CD14-positive monocyte (primary cell): ENCODE results near the gene METTL24. TPM values are rescaled to one million over a fixed set of nuclear protein-coding genes. Genes with fewer than 3 reads are reported as not detected.

ENCODE experiments used
- DNase-seq, 3 donors: peaks; one replicate each; pipeline ENCODE4 v3.0.0-alpha.2; 2011 to 2022
- H2AFZ ChIP-seq: 2 replicates; pipeline ENCODE4 v1.6.0; 2012; ENCODE audit warnings: mild to moderate bottlenecking, low read depth, low read length, inconsistent platforms; ENCODE audit not compliant: insufficient read depth, poor library complexity, severe bottlenecking
- H3K27ac ChIP-seq, 2 donors: 1 replicate in 1 of 2; 2 replicates in 1 of 2; pipeline ENCODE4 v1.5.1; 2012 to 2013; ENCODE audit warnings: low read length in 2 of 2, control low read depth in 1 of 2, inconsistent platforms in 1 of 2, low read depth in 1 of 2, mild to moderate bottlenecking in 1 of 2
- H3K27me3 ChIP-seq, 2 donors: one replicate each; pipeline versions ENCODE4 v1.6.0 to v1.6.1; 2011 to 2013; ENCODE audit warnings: low read length in 2 of 2; ENCODE audit not compliant: control insufficient read depth in 2 of 2, insufficient read depth in 2 of 2
- H3K36me3 ChIP-seq, 2 donors: replicated peaks in 1 of 2; 1 replicate in 1 of 2; 2 replicates in 1 of 2; pipeline versions ENCODE4 v1.5.1 to v1.6.1; 2012 to 2013; ENCODE audit warnings: low read length in 2 of 2, control low read depth in 1 of 2, inconsistent platforms in 1 of 2, mild to moderate bottlenecking in 1 of 2; ENCODE audit not compliant: insufficient read depth in 2 of 2, control insufficient read depth in 1 of 2
- H3K4me1 ChIP-seq, 2 donors: 1 replicate in 1 of 2; 2 replicates in 1 of 2; pipeline versions ENCODE4 v1.5.1 to v1.6.1; 2012 to 2013; ENCODE audit warnings: low read length in 2 of 2, control low read depth in 1 of 2, inconsistent platforms in 1 of 2, mild to moderate bottlenecking in 1 of 2, moderate library complexity in 1 of 2; ENCODE audit not compliant: insufficient read depth in 2 of 2, control insufficient read depth in 1 of 2
- H3K4me2 ChIP-seq: replicated peaks from 2 replicates; pipeline ENCODE3; 2012; ENCODE audit warnings: low read length, moderate library complexity, mild to moderate bottlenecking; ENCODE audit not compliant: poor library complexity, severe bottlenecking; ENCODE audit errors: extremely low read depth
- H3K4me3 ChIP-seq, 3 experiments: fragments of 200-600 bp in 1 of 3; sonication (generic) in 1 of 3; replicated peaks in 1 of 3; 1 replicate in 2 of 3; 2 replicates in 1 of 3; pipeline ENCODE4 v1.5.1; 2011 to 2013; ENCODE audit warnings: low read length in 3 of 3, mild to moderate bottlenecking in 3 of 3, control low read depth in 2 of 3, low read depth in 2 of 3, inconsistent platforms in 1 of 3, moderate library complexity in 1 of 3
- H3K79me2 ChIP-seq: 2 replicates; pipeline ENCODE4 v1.6.0; 2012; ENCODE audit warnings: mild to moderate bottlenecking, control low read depth, inconsistent platforms, low read length, moderate library complexity; ENCODE audit not compliant: insufficient read depth
- H3K9ac ChIP-seq: 2 replicates; pipeline ENCODE4 v1.6.0; 2017; ENCODE audit warnings: low read length, mild to moderate bottlenecking; ENCODE audit not compliant: insufficient read depth, poor library complexity, severe bottlenecking
- H3K9me3 ChIP-seq, 2 donors: replicated peaks in 1 of 2; 1 replicate in 1 of 2; 2 replicates in 1 of 2; pipeline versions ENCODE4 v1.5.1 to v1.6.1; 2012 to 2013; ENCODE audit warnings: low read length in 2 of 2, control low read depth in 1 of 2; ENCODE audit not compliant: control insufficient read depth in 1 of 2, insufficient read depth in 1 of 2
- H4K20me1 ChIP-seq: 2 replicates; pipeline ENCODE4 v1.6.0; 2012; ENCODE audit warnings: mild to moderate bottlenecking, low read length, control low read depth, moderate library complexity; ENCODE audit not compliant: insufficient read depth
- H3K27ac Mint-ChIP-seq, 7 donors: one replicate each; pipeline ENCODE4 v1.8.0; 2020; ENCODE audit warnings: mild to moderate bottlenecking in 7 of 7, mixed read lengths in 7 of 7, moderate library complexity in 6 of 7, inconsistent platforms in 2 of 7
- H3K27me3 Mint-ChIP-seq, 3 donors: one replicate each; pipeline ENCODE4 v1.8.0; 2021 to 2022; ENCODE audit warnings: low read depth in 3 of 3, mild to moderate bottlenecking in 3 of 3, mixed read lengths in 3 of 3, moderate library complexity in 3 of 3, inconsistent platforms in 1 of 3
- H3K36me3 Mint-ChIP-seq, 2 donors: one replicate each; pipeline ENCODE4 v1.8.0; 2020; ENCODE audit warnings: mixed read lengths in 2 of 2, inconsistent platforms in 1 of 2, mild to moderate bottlenecking in 1 of 2
- H3K4me1 Mint-ChIP-seq: one replicate; pipeline ENCODE4 v1.8.0; 2020; ENCODE audit warnings: mild to moderate bottlenecking, mixed read lengths
- H3K4me3 Mint-ChIP-seq, 2 donors: one replicate each; pipeline ENCODE4 v1.8.0; 2020; ENCODE audit warnings: mild to moderate bottlenecking in 2 of 2, mixed read lengths in 2 of 2, moderate library complexity in 1 of 2
- H3K9me3 Mint-ChIP-seq, 7 donors: one replicate each; pipeline ENCODE4 v1.8.0; 2020 to 2022; ENCODE audit warnings: mixed read lengths in 7 of 7, mild to moderate bottlenecking in 6 of 7, moderate library complexity in 6 of 7, inconsistent platforms in 2 of 7
- CTCF ChIP-seq: fragments of 200-600 bp; IDR thresholded peaks from one replicate; pipeline ENCODE4 v1.8.0; 2022; ENCODE audit warnings: antibody characterized with exemption, mild to moderate bottlenecking
- WGBS: methylation state at CpG from one replicate; pipeline ENCODE4 v1.1.5; 2013; ENCODE audit warnings: missing lambda C conversion rate; ENCODE audit not compliant: insufficient coverage; 5-methylcytosine and 5-hydroxymethylcytosine counted together
- intact Hi-C, 2 donors: fragments of 100-400 bp; cut with micrococcal nuclease; formaldehyde crosslinking; loops; one replicate each; pipeline versions ENCODE4 v1.15.0 to v1.15.1; 2023
- polyA plus RNA-seq, 3 donors: library from polyadenylated mRNA; depleted of rRNA in 1 of 3; unstranded in 2 of 3; stranded (reverse) in 1 of 3; fragments of 300-500 nt in 2 of 3; fragments of >200 nt in 1 of 3; fragmentation: Illumina TruSeq in 2 of 3; gene quantifications; 1 replicate in 2 of 3; 2 replicates in 1 of 3; pipeline ENCODE4 v1.2.3, GENCODE V29; 2012 to 2021

METTL24 gene
- polyA plus RNA-seq, 3 donors: not detected

- no peak for TF ChIP-seq CTCF
- no peak overlapping the region for H3K4me2 ChIP-seq
- H3K79me2 ChIP-seq: no peaks in the 10 kb centered on the region
- no peaks in the 10 kb centered on the region for H4K20me1 ChIP-seq
- no CpG with 5 or more reads among the region's 3 CpGs for WGBS
- H3K27me3 ChIP-seq: peaks cover 24% of the 10 kb centered on the region in 2 donors
- H3K4me1 ChIP-seq: no peaks in the 10 kb centered on the region
- no peaks in the 10 kb centered on the region for H3K36me3 ChIP-seq
- peaks cover 21 to 27% (median 27%) of the 10 kb centered on the region in 3 donors for H3K27me3 Mint-ChIP-seq
- no peak overlapping the region for H3K27ac Mint-ChIP-seq
- H2AFZ ChIP-seq: no peak overlapping the region
- peaks cover 0 to 6% (median 4%) of the 10 kb centered on the region in 7 donors for H3K9me3 Mint-ChIP-seq
- H3K9me3 ChIP-seq: peaks cover 0 to 5% of the 10 kb centered on the region in 2 donors
- no peak overlapping the region for H3K4me3 Mint-ChIP-seq
- intact Hi-C loops: no loop called here
- H3K36me3 Mint-ChIP-seq: peaks cover 0 to 3% of the 10 kb centered on the region in 2 donors
- no peak overlapping the region for H3K4me3 ChIP-seq
- no peak overlapping the region for H3K27ac ChIP-seq
- H3K9ac ChIP-seq: no peak overlapping the region
- no peak for DNase-seq
- H3K4me1 Mint-ChIP-seq: peaks cover 3% of the 10 kb centered on the region
Measured at GRCh38 chr6:110363748-110364147, 5.6 kb upstream of the METTL24 start.

DNA sequence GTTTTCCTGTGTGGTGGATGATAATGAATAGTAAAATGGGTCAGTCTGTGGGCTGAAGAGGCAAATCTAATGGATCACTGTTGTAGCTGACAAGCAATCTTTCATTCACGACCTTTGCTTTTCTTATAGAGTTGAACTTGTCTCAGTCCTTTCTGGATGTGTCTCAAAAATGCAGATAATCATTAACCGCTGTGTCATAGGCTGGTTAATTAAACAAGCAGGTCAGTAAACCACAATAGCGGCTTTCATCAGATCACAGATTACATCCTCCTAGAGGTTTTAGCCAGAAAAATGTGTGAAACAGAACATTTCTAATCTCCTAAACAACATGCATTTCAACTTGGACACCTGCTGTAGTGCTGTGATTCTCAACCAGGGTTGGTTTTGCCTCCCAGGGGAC lies 2.5 kb upstream of the METTL24 start:
- H3K27me3 Mint-ChIP-seq: peaks cover 42 to 50% (median 47%) of the 10 kb centered on the region in 3 donors
- H4K20me1 ChIP-seq: no peaks in the 10 kb centered on the region
- H3K4me2 ChIP-seq: no peak overlapping the region
- H3K9me3 ChIP-seq: peaks cover 0 to 15% of the 10 kb centered on the region in 2 donors
- peaks cover 3 to 12% of the 10 kb centered on the region in 2 donors for H3K4me1 ChIP-seq
- peaks cover 41 to 51% of the 10 kb centered on the region in 2 donors for H3K27me3 ChIP-seq
- intact Hi-C loops: no loop called here
- peaks cover 0 to 7% of the 10 kb centered on the region in 2 donors for H3K36me3 Mint-ChIP-seq
- H3K79me2 ChIP-seq: no peaks in the 10 kb centered on the region
- no peak overlapping the region for H3K27ac Mint-ChIP-seq
- H3K4me3 Mint-ChIP-seq: no peak overlapping the region
- 100% methylated on average over 1 of the region's 3 CpGs for WGBS
- H2AFZ ChIP-seq: no peak overlapping the region
- peaks cover 18% of the 10 kb centered on the region for H3K4me1 Mint-ChIP-seq
- TF ChIP-seq CTCF: no peak
- no peak overlapping the region for H3K4me3 ChIP-seq
- no peak overlapping the region for H3K9ac ChIP-seq
- peaks cover 0 to 11% (median 5%) of the 10 kb centered on the region in 7 donors for H3K9me3 Mint-ChIP-seq
- no peak overlapping the region for H3K27ac ChIP-seq
- H3K36me3 ChIP-seq: no peaks in the 10 kb centered on the region
- no peak for DNase-seq
